ENCODE data around the gene SAMD10.
"Not testable (repeated sequence)": the region's sequence is repeated elsewhere in the genome, so short reads cannot be mapped to it uniquely, and the experiment has no call there.

SAMD10 gene

GRCh38 chr20:63940071-63940471, 39.4 kb downstream of the SAMD10 start:
- DNase-seq: peak; percentile 5

DNA sequence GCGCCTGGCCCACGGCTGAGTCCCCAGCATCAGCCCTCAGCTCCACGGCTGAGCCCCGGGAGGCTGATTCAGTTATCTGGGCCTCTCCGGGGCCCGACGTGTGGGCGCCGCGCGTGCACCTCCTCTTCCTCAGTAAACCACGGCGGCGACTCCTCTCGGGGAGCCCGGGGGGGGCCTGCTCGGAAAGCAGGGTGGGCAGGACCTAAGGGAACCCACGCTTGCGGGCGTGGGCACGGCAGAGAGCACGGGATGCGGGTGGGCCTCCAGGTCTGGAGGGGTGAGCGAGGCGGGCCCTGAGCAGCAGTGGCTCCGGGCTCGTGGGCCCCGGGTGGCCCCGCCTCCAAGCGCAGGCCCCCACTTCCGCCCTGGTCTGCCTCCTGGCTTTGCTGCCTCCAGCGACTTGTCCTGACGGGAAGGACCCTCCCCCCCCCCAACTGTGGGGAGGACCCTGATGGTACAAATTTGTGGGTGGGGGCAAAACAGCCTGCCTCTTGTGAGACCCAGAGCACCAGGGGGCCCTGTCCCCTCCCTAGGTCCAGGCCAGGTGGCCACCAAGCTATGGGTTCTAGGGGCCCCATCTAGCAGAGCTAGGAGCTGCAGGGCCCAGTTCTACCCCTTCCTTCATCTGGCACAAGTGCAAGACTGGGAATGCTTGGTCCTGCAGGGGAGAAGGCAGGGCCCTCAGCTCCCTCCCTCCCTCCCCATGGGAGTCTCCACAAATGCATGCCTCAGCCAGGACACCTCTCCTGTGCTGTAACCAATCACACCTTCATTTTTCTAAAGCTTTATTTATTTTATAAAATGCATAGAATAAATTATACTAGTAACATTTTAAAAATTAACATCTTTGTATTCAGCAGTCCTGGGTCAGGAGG, 40.1 kb downstream of the SAMD10 start:
- peak; percentile 17 for DNase-seq

GRCh38 chr20:63937596-63937995, 41.8 kb downstream of the SAMD10 start:
- DNase-seq: peak; percentile 1

GRCh38 chr20:63935447-63935846, 44.0 kb downstream of the SAMD10 start:
- no peak for DNase-seq

DNA sequence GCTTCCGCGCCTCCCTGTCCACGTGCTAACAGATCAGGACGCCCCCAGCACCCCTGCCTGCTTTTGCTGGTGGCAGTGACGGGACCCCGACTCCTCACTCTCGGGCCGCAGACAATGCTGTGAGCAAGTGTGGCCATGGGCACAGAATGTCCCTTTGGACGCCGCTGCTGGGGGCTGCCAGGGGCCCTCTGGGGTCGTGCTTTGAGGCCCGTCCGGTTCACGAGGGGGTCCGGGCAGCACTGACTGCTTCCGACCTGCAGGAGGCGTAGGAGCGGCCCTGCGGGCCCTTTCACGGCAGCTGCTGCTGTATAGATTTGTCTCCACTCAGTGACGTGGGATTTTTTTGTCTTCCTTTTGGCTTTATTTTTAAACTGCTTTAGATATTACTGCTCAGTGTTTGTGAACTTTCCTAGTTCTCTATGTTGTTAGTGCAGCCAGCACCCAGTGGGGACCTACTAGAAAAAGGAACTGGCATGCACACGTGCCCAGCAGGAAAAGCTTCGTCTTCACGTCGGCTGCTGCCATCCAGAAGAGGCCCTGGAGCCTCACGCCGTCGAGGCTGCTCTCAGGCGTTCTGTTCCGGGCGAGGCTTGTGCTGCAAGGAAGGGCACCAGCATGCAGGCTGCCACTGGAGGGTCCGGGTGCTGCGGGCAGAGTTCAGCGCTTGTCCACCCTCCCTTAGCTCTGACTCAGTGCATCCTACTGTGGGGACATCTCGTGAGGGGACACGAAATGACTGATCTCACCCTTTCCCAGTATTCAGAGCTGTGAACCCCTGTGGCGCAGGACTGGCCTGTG, 45.0 kb downstream of the SAMD10 start:
- DNase-seq: no peak

DNA sequence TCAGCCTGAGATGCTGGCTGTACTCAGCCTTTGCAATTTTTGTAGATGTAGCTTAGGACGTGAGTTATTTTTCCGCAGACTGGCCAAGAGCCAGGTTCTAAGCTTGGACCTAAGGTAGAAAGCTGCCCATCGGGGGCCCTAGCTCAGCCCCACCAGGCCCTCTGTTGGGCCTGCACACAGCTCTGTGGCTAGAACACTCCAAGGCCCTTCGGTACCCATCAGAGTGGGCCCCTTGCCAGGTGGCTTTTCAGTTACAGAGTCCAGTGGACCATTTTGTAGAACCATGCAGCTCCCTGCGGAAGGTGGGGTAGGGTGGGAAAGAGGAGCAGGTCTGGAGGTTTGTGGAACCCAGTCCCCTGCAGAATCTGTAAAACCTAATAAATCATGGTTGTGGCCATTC, 45.8 kb downstream of the SAMD10 start:
- no peak for DNase-seq

DNA sequence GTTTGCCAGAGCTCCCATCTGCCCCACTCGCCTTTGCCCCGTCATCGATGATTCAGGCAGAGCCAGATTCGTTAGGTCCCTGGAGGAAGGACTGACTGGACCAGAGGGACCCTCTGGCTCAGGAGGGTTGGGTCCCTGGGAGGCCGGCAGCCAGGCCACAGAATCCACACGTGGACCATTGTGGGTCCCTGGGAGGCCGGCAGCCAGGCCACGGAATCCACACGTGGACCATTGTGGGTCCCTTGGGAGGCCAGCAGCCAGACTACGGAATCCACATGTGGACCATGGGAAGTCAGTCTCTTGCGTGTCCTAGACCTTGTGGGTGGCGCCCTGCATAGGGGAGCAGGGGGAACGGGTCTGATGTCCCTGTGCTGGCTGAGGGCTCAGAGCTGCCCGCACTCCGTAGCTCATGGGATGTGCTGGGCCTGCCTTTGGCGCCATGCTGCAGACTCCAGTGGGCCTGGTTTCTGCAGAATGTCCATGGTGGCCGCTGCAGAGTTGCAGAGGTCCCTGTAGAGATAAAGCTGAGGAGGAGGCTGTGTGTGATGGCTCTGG, 46.8 kb downstream of the SAMD10 start:
- DNase-seq: no peak

DNA sequence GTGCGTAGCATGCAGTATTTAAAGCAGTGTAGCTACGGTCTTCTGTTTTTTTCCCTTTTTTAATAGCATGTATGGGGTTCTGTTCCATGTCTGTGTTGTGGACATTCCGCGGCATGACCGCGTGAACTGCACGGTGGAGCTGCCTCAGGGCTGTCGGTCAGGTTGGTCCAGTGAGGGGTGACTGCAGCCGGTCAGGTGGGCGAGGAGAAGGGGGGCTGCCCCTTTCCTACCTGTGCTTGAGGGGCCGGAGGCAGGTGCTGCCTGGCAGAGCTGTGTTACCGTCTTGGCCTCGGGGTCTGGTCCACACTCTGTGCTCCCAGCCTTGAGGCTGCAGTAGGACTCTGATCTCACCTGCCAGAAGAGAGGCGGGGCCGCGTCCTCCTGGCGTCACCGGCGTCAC, 47.7 kb downstream of the SAMD10 start:
- DNase-seq: no peak

DNA sequence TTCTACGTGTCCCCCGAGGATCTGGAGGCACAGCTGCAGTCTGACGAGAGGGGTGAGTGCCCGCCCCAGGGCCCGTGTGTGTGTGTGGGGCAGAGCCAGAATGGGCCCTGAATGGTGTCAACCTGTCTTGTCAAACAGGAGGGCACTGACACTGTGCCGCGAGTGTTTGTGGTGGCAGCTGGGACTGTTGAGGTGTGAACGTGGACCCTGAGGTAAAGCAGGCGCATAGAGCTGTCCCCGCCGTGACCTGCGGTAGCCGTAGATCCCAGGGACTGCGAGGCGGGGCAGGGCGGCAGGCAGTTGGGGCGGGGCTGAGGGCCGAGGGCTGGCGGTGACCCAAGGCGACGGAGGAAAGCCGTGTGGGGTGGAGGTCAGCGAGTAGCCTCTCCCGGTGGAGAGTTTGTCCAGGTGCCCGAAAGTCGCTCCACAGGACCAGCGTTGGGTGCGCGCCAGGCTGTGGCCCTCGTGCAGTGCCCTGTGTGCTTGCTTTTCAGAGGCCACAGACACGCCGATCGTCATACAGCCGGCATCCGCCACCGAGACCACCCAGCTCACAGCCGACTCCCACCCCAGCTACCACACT, 48.4 kb downstream of the SAMD10 start:
- no peak for DNase-seq

- not testable (repeated sequence) for DNase-seq
Measured at GRCh38 chr20:63929473-63929883, 50.0 kb downstream of the SAMD10 start.

- DNase-seq: no peak
Measured at GRCh38 chr20:63929071-63929470, 50.4 kb downstream of the SAMD10 start.

GRCh38 chr20:63926298-63926697, 53.1 kb downstream of the SAMD10 start:
- no peak for DNase-seq

DNA sequence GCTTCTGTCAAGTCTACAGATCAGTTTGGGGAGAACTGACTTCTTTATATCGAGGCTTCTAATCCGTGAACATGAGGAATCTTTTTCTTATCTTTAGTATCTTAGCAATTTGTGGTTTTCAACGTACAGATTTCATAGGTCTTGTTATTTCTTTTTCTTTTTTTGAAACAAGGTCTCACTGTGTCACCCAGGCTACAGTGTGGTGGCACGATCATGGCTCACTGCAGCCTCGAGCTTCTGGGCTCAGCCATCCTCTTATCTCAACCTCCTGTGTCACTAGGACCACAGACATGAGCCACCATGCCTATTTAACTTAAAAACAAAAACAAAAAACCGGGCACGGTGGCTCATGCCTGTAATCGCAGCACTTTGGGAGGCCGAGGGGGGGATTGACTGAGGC, 55.2 kb downstream of the SAMD10 start:
- DNase-seq: no peak

Data from stimulated activated CD4-positive, alpha-beta T cell treated with anti-CD3 and anti-CD28 coated beads, Interleukin-15, amount 100 ng/mL, for 24 hours (primary cell).